WTC11 (cell line): Measurements from ENCODE around the gene RUNX2.

Experiments
- FOXK1 ChIP-seq: sonication (generic); formaldehyde crosslinking; IDR thresholded peaks from 2 replicates; pipeline ENCODE4 v1.8.0; 2022; ENCODE audit warnings: mild to moderate bottlenecking, moderate library complexity, missing genetic modification reagents
- SP1 ChIP-seq: sonication (generic); formaldehyde crosslinking; conservative IDR thresholded peaks from 2 replicates; pipeline ENCODE4 v1.8.1; 2022; ENCODE audit warnings: missing genetic modification reagents
- TP53 ChIP-seq: sonication (generic); formaldehyde crosslinking; IDR thresholded peaks from 2 replicates; pipeline ENCODE4 v1.8.1; 2023; ENCODE audit warnings: mild to moderate bottlenecking, missing genetic modification reagents
- TF ChIP-seq, protein P1 (sequence below): sonication (generic); formaldehyde crosslinking; IDR thresholded peaks from 2 replicates; pipeline ENCODE4 v1.8.1; 2023; ENCODE audit warnings: mild to moderate bottlenecking, missing genetic modification reagents
- TF ChIP-seq, protein P2 (sequence below): sonication (generic); formaldehyde crosslinking; IDR thresholded peaks from 2 replicates; pipeline ENCODE4 v1.8.1; 2022; ENCODE audit warnings: low read depth, missing genetic modification reagents, borderline replicate concordance
- TF ChIP-seq, protein P3 (sequence below): sonication (generic); formaldehyde crosslinking; IDR thresholded peaks from 2 replicates; pipeline ENCODE4 v1.8.0; 2022; ENCODE audit warnings: mild to moderate bottlenecking, missing genetic modification reagents
- TF ChIP-seq, protein P4 (sequence below): fragments of 200-600 bp; IDR thresholded peaks from 2 replicates; pipeline ENCODE4 v1.8.0; 2022; ENCODE audit warnings: antibody characterized with exemption
- TF ChIP-seq, protein P5 (sequence below): sonication (generic); formaldehyde crosslinking; IDR thresholded peaks from 2 replicates; pipeline ENCODE4 v1.8.0; 2022; ENCODE audit warnings: mild to moderate bottlenecking, missing genetic modification reagents

DNA sequence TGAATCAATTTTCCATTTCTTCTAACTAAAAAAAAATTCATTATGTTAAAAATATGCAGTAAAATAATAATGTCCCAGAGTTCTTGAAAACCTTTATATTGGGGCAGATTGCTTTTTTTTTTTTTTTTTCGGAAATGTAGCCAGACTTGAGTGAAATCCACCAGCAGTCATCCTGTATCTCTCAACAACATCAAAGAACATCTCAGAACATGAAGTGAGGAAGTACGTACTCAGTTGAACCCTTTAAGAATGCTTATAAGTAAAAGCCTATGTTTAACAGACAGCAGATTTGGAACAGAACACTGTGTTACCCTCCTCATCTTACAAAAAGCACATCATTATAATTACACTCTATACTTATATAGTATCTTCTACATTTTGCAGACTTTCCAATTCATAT lies 100.6 kb downstream of the RUNX2 start:
- TF ChIP-seq SP1 (CRISPR knock-in tag) = no peak
- TF ChIP-seq, protein P1, sequence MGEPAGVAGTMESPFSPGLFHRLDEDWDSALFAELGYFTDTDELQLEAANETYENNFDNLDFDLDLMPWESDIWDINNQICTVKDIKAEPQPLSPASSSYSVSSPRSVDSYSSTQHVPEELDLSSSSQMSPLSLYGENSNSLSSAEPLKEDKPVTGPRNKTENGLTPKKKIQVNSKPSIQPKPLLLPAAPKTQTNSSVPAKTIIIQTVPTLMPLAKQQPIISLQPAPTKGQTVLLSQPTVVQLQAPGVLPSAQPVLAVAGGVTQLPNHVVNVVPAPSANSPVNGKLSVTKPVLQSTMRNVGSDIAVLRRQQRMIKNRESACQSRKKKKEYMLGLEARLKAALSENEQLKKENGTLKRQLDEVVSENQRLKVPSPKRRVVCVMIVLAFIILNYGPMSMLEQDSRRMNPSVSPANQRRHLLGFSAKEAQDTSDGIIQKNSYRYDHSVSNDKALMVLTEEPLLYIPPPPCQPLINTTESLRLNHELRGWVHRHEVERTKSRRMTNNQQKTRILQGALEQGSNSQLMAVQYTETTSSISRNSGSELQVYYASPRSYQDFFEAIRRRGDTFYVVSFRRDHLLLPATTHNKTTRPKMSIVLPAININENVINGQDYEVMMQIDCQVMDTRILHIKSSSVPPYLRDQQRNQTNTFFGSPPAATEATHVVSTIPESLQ (CRISPR knock-in tag) = no peak
- TF ChIP-seq FOXK1 (CRISPR knock-in tag) = no peak
- TF ChIP-seq, protein P2, sequence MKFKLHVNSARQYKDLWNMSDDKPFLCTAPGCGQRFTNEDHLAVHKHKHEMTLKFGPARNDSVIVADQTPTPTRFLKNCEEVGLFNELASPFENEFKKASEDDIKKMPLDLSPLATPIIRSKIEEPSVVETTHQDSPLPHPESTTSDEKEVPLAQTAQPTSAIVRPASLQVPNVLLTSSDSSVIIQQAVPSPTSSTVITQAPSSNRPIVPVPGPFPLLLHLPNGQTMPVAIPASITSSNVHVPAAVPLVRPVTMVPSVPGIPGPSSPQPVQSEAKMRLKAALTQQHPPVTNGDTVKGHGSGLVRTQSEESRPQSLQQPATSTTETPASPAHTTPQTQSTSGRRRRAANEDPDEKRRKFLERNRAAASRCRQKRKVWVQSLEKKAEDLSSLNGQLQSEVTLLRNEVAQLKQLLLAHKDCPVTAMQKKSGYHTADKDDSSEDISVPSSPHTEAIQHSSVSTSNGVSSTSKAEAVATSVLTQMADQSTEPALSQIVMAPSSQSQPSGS (CRISPR knock-in tag) = no peak
- TF ChIP-seq, protein P3, sequence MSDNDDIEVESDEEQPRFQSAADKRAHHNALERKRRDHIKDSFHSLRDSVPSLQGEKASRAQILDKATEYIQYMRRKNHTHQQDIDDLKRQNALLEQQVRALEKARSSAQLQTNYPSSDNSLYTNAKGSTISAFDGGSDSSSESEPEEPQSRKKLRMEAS (CRISPR knock-in tag) = no peak
- TF ChIP-seq, protein P4, sequence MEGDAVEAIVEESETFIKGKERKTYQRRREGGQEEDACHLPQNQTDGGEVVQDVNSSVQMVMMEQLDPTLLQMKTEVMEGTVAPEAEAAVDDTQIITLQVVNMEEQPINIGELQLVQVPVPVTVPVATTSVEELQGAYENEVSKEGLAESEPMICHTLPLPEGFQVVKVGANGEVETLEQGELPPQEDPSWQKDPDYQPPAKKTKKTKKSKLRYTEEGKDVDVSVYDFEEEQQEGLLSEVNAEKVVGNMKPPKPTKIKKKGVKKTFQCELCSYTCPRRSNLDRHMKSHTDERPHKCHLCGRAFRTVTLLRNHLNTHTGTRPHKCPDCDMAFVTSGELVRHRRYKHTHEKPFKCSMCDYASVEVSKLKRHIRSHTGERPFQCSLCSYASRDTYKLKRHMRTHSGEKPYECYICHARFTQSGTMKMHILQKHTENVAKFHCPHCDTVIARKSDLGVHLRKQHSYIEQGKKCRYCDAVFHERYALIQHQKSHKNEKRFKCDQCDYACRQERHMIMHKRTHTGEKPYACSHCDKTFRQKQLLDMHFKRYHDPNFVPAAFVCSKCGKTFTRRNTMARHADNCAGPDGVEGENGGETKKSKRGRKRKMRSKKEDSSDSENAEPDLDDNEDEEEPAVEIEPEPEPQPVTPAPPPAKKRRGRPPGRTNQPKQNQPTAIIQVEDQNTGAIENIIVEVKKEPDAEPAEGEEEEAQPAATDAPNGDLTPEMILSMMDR = no peak
- TF ChIP-seq, protein P5, sequence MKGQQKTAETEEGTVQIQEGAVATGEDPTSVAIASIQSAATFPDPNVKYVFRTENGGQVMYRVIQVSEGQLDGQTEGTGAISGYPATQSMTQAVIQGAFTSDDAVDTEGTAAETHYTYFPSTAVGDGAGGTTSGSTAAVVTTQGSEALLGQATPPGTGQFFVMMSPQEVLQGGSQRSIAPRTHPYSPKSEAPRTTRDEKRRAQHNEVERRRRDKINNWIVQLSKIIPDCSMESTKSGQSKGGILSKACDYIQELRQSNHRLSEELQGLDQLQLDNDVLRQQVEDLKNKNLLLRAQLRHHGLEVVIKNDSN (CRISPR knock-in tag) = no peak
- TF ChIP-seq TP53 (CRISPR knock-in tag) = no peak
